ENCODE measurements around the gene TBC1D22A. TPM values are rescaled to one million over a fixed set of nuclear protein-coding genes. Genes with fewer than 3 reads are reported as not detected.

TBC1D22A gene
- total RNA-seq, 6 experiments from 2014 or later = 10.9 to 18.1 (median 14.0) TPM

DNA sequence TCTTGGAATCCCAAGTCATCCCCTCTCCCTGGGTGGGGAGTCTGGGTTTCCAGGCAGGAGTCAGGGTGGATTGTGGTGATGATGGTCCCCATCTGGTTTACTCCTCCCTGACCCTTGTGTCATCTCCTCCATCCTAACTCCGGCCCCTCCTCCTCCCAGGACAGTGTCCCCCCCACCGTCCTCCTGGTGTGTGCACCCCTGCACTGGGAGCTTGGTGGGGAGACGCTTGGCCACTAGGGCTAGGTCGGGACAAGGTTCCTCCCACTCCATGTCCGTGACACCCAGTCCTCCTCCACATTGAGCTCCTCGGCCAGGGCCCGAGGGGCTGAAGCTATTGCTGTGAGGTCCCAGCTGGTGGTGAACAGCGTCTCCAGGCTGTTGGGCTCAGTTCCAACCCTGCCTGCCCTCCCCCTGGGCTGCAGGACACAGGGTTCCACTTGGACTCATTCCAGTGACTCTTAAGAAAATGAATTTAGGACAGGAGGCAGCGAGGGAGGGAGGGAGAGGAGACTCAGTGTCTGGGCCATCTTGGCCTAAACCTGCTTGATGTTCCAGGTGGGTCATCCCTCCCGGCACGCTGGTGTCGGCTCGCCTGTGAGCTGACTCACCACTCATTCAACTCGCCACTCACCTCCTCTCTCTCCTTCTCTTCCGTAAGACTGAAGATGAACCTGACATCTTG lies 433.2 kb downstream of the TBC1D22A start:
- DNase-seq (peak in 1 of 3 donors; percentile 37), ATAC-seq (no peak)
- WGBS (ENCODE audit: insufficient coverage, low coverage, low lambda C conversion rate, missing lambda C conversion rate) = 78% methylated on average over 12 of the region's 15 CpGs

DNA sequence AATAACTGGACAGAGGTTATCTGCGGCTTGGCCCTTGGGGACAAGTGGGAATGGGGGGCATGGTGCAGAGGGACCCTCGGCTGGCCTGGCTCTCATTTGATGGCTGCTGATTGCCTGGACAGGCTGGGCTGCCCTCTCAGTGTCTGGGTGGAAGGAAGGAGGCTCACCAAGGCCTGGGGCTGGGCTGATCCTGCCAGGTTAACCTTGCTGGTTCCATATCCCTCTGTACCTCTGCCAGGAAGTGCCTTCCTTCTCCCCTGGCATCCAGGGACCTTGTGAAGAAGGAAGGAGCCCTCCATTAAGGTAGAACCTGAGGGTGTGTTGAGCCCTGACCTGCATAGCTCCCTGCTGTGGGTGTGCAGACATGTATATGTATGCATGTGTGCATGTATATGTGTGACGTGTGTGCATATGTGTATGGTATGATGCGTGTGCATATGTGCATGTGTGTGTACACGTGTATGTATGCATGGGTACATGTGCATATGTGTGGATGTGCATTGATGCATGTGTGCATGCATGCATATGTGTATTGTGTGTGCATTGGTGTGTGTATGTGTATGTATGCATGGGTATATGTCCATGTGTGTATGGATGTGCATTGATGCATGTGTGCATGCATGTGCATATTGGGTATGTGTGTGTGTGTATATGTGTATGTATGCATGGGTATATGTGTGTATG lies 433.9 kb downstream of the TBC1D22A start:
- Histone ChIP-seq H3K4me1 (peaks cover 0 to 13% (median 5%) of the 10 kb centered on the region in 4 donors), H3K27ac (no peak overlapping the region), H3K4me3 (no peak overlapping the region), H3K27me3 (no peaks in the 10 kb centered on the region), H3K36me3 (no peaks in the 10 kb centered on the region), H3K9me3 (no peaks in the 10 kb centered on the region)
- intact Hi-C loops (cut with DNase I) = no loop called here
- WGBS (ENCODE audit: insufficient coverage, low coverage, low lambda C conversion rate, missing lambda C conversion rate) = 78% methylated on average over 3 of the region's 5 CpGs
- DNase-seq = peak in 1 of 3 donors; percentile 35
- no peak for ATAC-seq
- no peak for TF ChIP-seq POLR2A (IDR thresholded peaks at IDR 0.05)
- TF ChIP-seq, protein P1, sequence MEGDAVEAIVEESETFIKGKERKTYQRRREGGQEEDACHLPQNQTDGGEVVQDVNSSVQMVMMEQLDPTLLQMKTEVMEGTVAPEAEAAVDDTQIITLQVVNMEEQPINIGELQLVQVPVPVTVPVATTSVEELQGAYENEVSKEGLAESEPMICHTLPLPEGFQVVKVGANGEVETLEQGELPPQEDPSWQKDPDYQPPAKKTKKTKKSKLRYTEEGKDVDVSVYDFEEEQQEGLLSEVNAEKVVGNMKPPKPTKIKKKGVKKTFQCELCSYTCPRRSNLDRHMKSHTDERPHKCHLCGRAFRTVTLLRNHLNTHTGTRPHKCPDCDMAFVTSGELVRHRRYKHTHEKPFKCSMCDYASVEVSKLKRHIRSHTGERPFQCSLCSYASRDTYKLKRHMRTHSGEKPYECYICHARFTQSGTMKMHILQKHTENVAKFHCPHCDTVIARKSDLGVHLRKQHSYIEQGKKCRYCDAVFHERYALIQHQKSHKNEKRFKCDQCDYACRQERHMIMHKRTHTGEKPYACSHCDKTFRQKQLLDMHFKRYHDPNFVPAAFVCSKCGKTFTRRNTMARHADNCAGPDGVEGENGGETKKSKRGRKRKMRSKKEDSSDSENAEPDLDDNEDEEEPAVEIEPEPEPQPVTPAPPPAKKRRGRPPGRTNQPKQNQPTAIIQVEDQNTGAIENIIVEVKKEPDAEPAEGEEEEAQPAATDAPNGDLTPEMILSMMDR (IDR thresholded peaks at IDR 0.05) = no peak

More for the DNA sequence above, 433.2 kb downstream of the TBC1D22A start:
- H3K27me3 ChIP-seq = no peaks in the 10 kb centered on the region
- H3K9me3 ChIP-seq = no peaks in the 10 kb centered on the region
- no peak overlapping the region for H3K4me3 ChIP-seq
- intact Hi-C loops (cut with DNase I) = no loop called here
- peaks cover 0 to 7% (median 1%) of the 10 kb centered on the region in 4 donors for H3K4me1 ChIP-seq
- no peaks in the 10 kb centered on the region for H3K36me3 ChIP-seq
- H3K27ac ChIP-seq = no peak overlapping the region
- TF ChIP-seq, protein P1 (IDR thresholded peaks at IDR 0.05) = no peak
- no peak for TF ChIP-seq POLR2A (IDR thresholded peaks at IDR 0.05)

GRCh38 chr22:47196881-47197772 lies 434.7 kb downstream of the TBC1D22A start:
- DNase-seq (peak in 1 of 3 donors; percentile 49), ATAC-seq (no peak)
- Histone ChIP-seq H3K4me1 (peaks cover 0 to 19% (median 8%) of the 10 kb centered on the region in 4 donors), H3K36me3 (no peaks in the 10 kb centered on the region), H3K27ac (no peak overlapping the region), H3K27me3 (no peaks in the 10 kb centered on the region), H3K4me3 (no peak overlapping the region), H3K9me3 (no peaks in the 10 kb centered on the region)
- TF ChIP-seq, protein P1 (IDR thresholded peaks at IDR 0.05) = no peak
- no peak for TF ChIP-seq POLR2A (IDR thresholded peaks at IDR 0.05)
- WGBS (ENCODE audit: insufficient coverage, low coverage, low lambda C conversion rate, missing lambda C conversion rate) = 47% methylated on average over 3 of the region's 27 CpGs
- intact Hi-C loops (cut with DNase I) = no loop called here

GRCh38 chr22:47197773-47198500 lies 435.5 kb downstream of the TBC1D22A start:
- TF ChIP-seq, protein P1 (IDR thresholded peaks at IDR 0.05) = no peak
- TF ChIP-seq POLR2A (IDR thresholded peaks at IDR 0.05) = no peak
- Histone ChIP-seq H3K27me3 (no peaks in the 10 kb centered on the region), H3K4me3 (no peak overlapping the region), H3K36me3 (no peaks in the 10 kb centered on the region), H3K9me3 (no peaks in the 10 kb centered on the region), H3K4me1 (peaks cover 0 to 19% (median 9%) of the 10 kb centered on the region in 4 donors), H3K27ac (no peak overlapping the region)
- peak in 1 of 3 donors; percentile 42 for DNase-seq
- ATAC-seq = no peak
- intact Hi-C loops (cut with DNase I) = no loop called here
- WGBS (ENCODE audit: insufficient coverage, low coverage, low lambda C conversion rate, missing lambda C conversion rate) = 88% methylated on average over 11 of the region's 25 CpGs

Measured in right lobe of liver (tissue), 6 donors.